ENCODE data around the gene MEI1.

DNA sequence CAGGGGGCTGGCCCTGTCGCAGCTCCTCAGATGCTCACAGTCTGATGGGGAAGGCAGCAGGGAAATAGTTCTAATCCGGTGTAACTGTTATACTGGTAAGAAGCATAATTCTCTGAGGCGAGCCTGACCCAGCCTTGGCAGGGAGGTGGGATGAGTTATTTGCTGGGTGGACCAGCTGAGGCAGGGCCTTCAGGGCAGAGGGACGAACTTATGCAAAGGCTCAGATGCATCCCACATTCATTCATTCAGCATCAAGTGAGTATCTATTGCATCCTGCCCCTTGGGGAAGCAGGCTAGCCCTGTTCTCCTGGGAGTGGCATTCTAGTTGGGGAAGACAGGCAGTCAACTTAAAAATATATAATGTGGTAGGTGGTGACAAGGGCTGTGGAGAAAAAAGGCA, 120.0 kb downstream of the MEI1 start:
- TF ChIP-seq, protein P1, sequence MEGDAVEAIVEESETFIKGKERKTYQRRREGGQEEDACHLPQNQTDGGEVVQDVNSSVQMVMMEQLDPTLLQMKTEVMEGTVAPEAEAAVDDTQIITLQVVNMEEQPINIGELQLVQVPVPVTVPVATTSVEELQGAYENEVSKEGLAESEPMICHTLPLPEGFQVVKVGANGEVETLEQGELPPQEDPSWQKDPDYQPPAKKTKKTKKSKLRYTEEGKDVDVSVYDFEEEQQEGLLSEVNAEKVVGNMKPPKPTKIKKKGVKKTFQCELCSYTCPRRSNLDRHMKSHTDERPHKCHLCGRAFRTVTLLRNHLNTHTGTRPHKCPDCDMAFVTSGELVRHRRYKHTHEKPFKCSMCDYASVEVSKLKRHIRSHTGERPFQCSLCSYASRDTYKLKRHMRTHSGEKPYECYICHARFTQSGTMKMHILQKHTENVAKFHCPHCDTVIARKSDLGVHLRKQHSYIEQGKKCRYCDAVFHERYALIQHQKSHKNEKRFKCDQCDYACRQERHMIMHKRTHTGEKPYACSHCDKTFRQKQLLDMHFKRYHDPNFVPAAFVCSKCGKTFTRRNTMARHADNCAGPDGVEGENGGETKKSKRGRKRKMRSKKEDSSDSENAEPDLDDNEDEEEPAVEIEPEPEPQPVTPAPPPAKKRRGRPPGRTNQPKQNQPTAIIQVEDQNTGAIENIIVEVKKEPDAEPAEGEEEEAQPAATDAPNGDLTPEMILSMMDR (IDR thresholded peaks at IDR 0.05) = no peak
- TF ChIP-seq ZFX (IDR thresholded peaks at IDR 0.05; ENCODE audit: borderline replicate concordance) = no peak

Data from 22Rv1 (cell line).